HUDEP-2 (cell line): ENCODE measurements around the gene LRRC37A3.
"Not testable (repeated sequence)": the region's sequence is repeated elsewhere in the genome, so short reads cannot be mapped to it uniquely, and the experiment has no call there.

Experiments
- DNase-seq, 76 experiments: peaks; one replicate each; lab custom pipeline; 2025; ENCODE audit not compliant: unreplicated experiment in 76 of 76; lab: John Stamatoyannopoulos, UW

The LRRC37A3 gene

DNA sequence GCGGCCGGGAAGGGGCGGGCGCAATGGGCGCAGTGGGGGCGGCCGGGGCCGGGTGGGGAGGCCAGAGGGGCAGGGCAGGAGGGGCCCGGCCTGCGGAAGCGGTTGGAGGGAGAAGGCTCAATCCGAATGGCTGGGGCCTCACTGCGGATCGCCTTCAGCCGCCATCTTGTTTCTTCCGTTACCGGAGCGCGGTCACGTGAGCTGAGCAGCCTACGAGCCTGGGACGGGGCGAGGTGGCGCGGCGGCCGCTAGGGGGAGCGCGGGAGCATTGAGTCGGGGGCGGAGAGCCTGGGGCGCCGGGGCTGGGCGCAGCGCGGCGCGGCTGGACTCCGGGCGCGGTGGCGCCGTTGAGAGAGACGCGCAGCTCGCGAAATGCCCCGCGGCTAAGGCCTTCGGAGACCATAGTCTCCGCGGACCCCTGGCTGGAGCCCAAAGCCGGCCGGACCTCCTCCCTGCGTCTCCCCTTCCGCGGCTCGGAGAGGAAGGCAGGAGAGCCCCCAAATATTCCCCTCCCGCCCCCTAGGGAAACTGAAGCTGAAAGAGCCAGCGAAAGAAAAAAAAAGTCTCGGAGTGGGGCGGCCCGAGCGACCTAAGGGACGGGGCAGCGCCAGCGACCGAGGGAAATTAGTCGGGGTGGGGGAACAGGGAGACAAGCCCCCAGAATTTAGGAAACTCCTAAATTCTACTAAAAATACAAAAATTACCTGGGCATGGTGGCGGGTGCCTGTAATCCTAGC, at the start of gene LRRC37A3:
Gene LRRC37A3 (minus strand): TSS at position 190 of the 737 bp plus-strand sequence. CDS start 22,221 bp downstream, outside the sequence.
- peak in 75 of 76 experiments; percentile 23 to 99 (median 92) for DNase-seq

DNA sequence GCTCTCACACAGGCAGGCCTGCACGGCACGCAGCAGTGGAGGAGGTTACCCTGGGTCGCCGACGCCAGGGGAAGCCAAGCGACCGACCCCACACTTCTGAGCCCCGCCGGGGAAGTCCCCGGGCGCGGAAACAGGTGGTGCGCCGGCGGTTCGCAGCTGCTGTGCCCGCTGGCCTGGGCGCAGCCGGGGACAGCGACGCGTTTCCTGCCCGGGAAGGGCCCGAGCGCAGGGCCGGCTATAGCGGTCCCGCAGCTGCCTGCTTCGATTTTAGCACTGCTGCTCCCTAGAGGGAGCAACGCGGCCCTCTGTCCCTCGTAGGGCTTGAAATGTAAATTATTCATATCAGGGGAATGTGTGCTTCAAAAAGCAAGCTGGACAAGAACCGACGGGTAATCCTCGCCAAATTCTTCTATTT, 46.6 kb upstream of the LRRC37A3 start:
- peak in 67 of 76 experiments; percentile 6 to 77 (median 56) for DNase-seq

DNA sequence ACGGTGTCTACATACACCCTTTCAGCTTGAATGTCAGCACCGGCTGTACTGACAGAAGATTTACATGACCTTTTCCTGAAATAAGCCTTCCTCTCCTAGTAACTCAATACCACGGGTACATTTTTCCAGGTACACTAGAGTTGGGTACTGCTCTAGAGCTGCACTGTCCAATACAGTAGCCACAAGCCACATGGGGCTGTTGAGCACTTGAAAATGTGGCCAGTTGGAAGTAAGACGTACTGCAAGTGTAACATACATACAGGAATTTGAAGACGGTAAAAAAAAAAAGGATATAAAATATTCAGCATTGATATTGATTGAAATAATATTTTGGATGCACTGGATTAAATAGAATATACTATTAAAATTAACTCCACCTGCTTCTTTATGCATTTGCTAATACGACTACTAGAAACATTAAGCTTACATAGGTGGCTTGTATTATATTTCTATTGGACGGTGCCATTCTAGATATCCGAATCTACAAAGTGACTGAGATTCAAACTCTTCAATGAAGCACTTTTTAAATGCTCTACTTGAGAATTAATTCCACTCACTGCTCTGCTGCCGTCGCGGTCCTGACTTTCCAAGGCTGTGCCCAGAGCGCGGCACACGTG, 46.1 kb upstream of the LRRC37A3 start:
- peak in 43 of 76 experiments; percentile 3 to 67 (median 27) for DNase-seq

DNA sequence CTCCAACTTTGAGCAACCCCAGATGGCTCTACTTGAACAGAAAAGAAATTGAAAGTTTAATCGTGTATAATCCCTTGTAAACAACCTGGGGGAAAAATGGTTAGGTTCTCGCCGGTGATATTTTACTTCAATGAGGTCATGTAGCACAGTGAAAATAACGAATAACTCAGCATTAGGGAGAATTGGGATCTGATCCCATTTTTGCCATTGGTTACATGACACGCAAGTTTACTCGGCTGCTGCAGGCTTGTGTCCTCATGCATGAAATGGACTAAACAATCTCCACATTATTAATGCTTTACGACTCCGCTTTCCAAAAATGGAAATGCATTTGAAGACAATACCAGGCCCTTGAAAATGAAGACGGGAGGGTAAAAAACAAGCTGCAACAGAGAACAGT, 45.5 kb upstream of the LRRC37A3 start:
- DNase-seq: peak in 2 of 76 experiments; percentile 11 to 48

DNA sequence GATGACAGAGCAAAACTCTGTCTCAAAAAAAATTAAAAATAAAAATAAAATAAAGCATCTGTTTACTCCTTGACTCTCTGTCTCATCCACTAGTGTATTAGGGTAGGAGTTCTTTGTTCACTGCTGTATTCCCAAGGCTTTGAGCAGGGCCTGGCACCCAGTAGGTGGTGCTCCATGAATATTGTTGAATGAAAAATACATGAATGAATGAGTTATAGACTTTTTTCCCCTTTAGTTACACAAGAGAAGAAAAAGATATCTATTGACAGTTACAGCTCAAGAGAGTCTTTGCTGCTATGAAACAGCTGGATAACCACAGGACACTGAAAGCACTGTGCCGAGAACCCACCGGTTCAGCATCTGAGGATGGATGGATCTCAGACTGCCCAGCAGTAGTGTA, 44.5 kb upstream of the LRRC37A3 start:
- not testable (repeated sequence) for DNase-seq

DNA sequence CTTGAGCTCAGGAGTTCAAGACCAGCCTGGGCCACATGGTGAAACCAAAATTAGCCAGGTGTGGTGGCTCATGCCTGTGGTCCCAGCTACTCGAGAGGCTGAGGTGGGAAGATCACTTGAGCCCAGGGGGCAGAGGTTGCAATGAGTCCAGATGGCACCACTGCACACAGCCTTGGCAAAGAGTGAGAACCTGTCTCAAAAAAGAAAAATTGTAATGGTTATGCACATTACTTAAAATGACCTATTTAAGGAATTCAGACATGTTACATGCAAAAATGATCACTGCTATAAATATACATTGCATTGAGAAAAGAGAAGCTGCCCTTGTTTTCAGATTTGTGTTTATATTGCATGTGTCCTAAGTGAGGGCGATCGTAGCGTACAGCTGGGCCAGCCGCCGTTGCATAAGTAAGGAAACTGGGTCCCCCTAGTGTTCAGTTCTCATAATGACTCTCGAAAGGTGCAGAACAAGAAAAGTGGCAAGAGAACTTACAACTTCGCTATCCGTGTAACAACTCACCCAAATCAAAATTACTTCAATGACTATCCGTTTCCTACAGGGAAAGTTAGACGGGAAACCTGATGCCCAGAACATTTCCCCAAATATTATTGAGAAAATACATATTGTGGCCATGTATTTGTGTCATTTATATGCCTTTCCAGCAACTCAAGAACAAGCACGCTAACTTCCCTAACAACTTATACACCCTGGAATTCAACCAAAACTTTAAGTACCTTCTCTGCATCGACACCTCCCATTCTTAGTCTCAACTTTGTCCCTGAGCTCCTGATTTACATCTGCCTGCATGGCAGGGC, 42.5 kb upstream of the LRRC37A3 start:
- peak in 47 of 76 experiments; percentile 13 to 81 (median 55) for DNase-seq

DNA sequence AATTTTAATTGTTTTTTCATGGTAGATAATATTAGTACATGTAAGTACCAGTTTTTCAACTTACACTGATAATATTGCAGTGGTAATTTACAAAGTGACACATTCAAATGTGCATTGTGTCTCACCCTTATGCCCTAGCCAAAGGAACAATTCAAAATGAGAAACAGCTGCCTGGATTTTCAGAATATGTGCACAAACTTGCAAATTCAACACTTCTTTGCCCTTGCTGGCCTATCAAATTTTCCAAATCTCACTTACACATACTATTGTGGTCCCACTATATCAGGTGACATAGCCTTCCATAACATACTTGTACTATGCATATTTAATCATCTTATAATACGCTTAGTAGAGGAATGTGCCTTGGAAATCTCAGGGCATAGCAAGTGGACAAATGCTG, 32.6 kb upstream of the LRRC37A3 start:
- DNase-seq: no peak

DNA sequence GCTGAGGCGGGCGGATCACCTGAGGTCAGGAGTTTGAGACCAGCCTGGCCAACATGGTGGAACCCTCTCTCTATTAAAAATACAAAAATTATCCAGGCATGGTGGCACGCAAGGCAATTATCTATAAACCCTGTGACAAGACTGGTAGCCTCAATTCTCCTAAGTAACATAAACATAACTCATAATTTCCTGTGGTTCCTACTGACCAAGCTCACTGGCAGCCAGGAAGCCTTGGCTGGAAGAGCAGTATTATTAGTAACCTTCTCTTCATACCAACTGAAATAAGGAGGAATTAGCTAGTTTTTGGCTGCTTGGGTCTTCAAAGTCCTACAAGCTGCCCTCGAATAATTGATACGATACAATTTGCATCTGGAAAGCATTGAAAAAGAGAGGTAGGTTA, 31.6 kb upstream of the LRRC37A3 start:
- no peak for DNase-seq

DNA sequence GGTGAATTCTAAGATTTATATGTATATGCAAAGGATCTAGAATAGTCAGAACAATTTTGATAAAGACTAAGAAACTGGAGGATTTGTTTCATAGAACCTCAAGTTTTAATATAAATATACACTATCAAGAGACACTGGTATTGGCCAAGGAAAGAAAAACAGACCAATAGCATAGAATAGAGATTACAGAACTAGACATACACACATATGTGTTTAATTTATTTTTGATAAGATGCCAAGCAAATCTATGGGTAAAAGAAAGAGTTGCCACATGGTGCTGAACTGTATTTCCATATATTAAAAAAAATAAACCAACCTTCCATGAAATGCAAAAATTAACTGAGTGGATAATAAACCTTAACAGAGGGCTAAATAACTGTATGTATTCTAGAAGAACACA, 27.9 kb upstream of the LRRC37A3 start:
- no peak for DNase-seq

DNA sequence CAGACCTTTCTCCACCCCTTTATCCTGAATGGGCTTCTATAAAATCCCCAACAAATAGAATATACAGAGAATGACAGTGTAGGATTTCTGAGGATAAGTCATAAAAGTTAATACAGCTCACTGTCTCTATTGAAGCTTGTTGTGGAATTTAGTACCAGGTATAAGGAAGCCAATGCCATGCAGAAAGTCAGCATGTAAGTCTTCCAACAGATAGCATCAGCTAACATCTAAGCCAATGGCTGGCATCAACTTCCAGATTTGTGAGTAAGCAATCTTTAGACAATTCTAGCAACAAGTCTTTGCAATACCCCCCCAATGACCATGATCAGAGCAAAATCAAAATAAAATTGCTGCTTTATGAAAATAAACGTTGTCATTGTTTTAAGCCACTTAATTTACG, 22.5 kb upstream of the LRRC37A3 start:
- DNase-seq: no peak

DNA sequence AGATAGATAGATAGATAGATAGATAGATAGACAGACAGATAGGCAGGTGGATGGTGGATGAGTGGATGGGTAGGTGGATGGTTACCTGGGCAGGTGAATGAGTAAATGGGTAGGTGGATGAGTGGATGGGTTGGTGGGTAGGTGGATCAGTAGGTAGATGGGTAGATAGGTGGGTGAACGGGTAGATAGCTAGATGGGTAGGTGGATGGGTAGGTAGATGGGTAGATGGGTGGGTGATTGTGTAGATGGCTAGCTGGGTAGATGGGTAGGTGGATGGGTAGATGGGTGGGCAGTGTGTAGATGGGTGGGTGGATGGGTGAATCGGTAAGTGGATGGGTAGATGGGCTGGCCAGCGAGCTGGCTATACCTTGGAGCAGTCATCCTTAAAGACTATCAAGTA, 21.8 kb upstream of the LRRC37A3 start:
- no peak for DNase-seq

DNA sequence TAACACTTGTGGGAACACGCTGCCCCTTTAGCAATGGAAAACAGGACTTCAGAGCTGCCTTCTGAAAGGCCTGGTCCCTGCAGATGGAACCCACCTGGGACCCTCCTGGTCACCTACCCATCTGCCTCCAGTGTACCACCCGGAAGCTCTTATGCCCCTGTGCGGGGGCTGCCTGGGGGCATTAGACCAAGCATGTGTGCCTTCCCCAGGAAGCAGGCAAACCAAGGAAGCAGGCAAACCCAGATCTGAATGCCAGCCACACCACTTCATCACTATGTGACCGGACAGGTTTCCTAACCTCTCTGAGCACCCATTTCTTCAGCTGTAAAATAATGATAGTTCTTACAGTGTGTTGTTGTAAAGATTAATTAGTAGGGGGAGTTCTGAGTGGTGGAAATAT, 20.8 kb upstream of the LRRC37A3 start:
- DNase-seq: no peak

DNA sequence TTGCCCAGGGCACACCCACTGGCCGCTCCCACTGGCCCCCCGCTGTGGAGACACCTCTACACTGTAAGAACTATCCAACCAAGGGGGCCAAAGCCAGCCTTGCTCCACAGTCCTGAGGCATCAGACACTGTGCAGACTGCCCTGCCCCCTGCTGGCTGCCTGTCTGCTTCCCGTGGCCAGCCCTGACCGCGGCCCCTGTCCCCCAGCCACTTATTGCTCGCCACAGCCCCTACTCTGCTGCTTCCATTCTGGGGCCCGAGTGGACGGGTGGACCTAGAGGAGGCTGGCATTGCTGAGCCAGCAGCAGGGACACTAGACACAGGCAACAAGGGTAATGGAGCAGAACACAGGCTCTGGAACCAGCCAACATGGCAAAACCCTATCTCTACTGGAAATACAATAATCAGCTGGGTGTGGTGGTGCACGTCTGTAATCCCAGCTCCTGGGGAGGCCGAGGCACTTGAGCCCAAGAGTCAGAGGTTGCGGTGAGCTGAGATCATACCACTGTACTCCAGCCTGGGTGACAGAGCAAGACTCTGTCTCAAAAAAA, 19.7 kb upstream of the LRRC37A3 start:
- DNase-seq: peak in 46 of 76 experiments; percentile 8 to 62 (median 35)

DNA sequence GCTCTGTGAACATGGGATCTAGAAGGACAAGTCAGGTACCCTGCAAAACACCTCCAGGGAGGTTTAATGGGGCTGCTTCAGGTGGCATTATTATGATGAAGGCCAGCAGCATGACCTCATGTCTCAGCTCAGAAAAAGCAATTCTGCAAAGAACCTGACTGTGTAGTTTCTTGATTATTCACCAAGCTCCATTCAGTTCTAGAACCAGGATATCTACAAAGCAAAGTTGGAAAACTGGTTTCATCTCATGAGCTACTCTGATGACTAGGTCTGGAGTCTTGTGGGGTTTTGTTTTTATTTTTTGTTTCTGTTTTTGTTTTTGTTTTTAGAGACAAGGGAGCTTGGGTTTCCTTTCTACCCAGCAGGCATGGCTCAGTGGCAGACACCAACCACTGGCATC, 19.0 kb upstream of the LRRC37A3 start:
- no peak for DNase-seq

DNA sequence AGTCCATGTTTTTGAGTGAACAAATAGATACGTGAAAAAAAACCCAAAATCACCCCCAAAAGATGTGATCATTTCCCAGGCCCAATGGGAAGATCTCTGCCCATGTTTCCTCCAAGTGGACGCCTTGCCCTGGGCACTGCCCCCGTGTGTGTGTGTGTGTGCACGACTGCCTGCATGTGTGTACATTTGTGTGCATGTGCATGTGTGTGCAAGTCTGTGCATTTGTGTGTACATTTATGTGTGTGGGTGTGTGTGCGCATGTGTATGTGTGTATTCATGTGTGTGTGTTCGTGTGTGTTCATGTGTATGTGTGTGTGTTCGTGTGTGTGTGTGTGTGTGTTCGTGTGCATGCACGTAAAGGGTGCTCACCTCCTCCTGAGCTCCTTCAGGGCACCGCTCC, 16.8 kb upstream of the LRRC37A3 start:
- DNase-seq: no peak

DNA sequence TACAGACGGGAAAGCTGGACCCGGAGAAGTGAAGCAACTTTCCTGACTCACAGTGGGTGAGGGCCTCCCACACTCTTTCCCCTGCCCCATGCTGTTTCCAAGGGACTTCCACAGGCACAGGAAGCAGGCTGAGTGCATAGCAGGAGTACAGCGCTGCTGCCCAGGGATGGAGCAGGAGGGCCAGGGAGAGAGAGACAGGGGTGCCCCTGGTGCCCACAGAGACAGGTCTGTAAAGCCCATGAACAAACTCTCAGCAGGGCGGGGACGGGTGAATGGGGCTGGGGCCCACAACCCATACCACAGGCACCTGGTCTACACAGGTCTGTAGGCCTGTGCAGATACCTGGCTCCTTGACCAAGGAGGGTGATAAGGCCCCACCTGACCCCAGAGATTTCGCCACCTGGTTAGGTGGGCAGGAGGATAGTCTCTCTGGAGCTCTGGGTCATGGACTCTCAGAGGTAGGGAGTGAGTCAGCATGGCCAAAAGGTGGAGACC, 15.1 kb upstream of the LRRC37A3 start:
- DNase-seq: not testable (repeated sequence)

DNA sequence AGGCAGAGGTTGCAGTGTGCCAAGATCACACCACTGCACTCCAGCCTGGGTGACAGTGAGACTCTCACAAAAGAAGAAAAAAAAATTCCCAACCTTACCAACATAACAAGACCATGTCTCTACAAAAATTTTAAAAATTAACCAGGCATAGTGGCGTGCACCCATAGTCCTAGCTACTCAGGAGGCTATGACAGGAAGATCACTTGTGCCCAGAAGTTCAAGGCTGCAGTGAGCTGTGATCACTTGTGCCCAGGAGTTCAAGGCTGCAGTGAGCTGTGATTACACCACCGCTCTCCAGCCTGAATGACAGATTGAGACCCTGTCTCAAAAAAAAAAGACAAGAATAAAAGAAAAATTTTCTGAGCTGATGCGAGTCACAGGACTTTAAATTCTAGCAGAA, 13.6 kb upstream of the LRRC37A3 start:
- not testable (repeated sequence) for DNase-seq

DNA sequence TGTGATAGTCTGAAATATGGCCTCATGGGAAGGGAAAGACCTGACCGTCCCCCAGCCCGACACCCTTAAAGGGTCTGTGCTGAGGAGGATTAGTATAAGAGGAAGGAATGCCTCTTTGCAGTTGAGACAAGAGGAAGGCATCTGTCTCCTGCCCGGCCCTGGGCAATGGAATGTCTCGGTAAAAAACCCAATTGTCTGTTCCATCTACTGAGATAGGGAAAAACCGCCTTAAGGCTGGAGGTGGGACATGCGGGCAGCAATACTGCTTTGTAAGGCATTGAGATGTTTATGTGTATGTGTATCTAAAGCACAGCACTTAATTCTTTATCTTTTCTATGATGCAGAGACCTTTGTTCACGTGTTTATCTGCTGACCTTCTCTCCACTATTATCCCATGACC, 11.1 kb upstream of the LRRC37A3 start:
- not testable (repeated sequence) for DNase-seq

DNA sequence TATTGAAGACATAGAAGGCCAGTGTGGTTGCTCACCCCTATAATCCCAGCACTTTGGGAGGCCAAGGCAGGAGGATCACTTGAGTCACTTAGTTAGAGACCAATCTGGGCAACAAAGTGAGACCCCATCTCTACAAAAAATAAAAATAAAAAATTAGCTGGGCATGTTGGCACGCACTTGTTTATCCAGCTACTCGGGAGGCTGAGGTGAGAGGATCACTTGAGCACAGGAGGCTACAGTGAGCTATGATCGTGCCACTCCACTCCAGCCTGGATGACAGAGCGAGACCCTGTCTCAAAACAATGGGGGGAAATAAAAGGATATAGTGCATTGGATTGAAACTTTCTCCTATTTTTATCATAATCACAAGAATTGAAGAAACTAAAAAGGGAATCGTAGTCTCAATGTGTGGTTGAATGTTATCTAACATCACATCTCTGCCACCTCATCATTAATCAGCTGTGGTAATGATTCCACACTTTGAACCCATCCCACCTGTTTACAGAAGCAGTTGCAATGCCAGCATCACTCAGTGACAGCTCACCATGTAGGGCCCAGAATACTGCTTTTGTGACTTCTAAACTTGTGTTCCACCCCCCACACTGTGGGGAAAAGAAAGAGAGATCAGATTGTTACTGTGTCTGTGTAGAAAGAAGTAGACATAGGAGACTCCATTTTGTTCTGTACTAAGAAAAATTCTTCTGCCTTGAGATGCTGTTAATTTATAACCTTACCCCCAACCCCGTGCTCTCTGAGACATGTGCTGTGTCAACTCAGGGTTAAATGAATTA, 10.3 kb upstream of the LRRC37A3 start:
- not testable (repeated sequence) for DNase-seq

DNA sequence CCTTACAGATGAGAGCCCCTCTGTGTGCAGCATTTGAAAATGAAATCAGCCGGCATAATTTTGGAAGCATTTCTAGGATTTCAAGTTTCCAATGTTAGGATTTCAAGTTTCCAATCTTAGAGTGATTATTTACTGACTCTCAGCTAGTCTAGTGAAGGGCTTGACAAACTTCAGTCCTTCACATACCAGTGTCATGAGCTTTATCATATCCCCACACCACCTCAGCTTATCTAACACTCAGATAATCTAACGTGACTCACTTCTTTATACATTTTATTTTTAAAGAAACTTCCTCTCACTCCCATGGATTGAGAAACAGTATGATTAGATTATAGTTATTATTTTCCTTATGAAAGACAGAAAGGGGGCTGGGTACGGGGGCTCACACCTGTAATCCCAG, 9.4 kb upstream of the LRRC37A3 start:
- DNase-seq: not testable (repeated sequence)
